ENCODE measurements around the gene NANS. TPM values are rescaled to one million over a fixed set of nuclear protein-coding genes. Genes with fewer than 3 reads are reported as not detected.
"Not testable (repeated sequence)": the region's sequence is repeated elsewhere in the genome, so short reads cannot be mapped to it uniquely, and the experiment has no call there.

NANS gene
- polyA plus RNA-seq, 1 donor (not counting 4 experiments of a cell fraction or from before 2014, with no cell fraction given), result 63.1 TPM

- dilution Hi-C loops (cut with MboI; ENCODE audit: extremely low pct_ligation_motif_present, low sequenced_read_pairs), result no loop called here
- Histone ChIP-seq H3K9me1 (ENCODE audit: control insufficient read depth, extremely low read depth, insufficient read depth, low read length) (no peaks in the 10 kb centered on the region), H3K4me1 (ENCODE audit: control insufficient read depth, extremely low read depth, insufficient read depth, low read length) (no peaks in the 10 kb centered on the region), H3K27ac (ENCODE audit: control insufficient read depth, insufficient read depth, low read length) (no peak overlapping the region), H3K79me2 (ENCODE audit: control insufficient read depth, insufficient read depth, low read length) (peaks cover 11% of the 10 kb centered on the region), H3K4me2 (ENCODE audit: control insufficient read depth, extremely low read depth, insufficient read depth, low read depth, low read length) (no peak overlapping the region), H3K4me3 (ENCODE audit: control insufficient read depth in 2 of 3, extremely low read depth in 1 of 3, insufficient read depth in 2 of 3, low read depth in 1 of 3, low read length in 3 of 3) (no peak overlapping the region), H2AFZ (ENCODE audit: control insufficient read depth, low read length) (no peak overlapping the region), H4K20me1 (ENCODE audit: control insufficient read depth, extremely low read depth, insufficient read depth, low read length) (no peaks in the 10 kb centered on the region), H3K27me3 (ENCODE audit: control insufficient read depth, extremely low read depth, insufficient read depth, low read length) (no peaks in the 10 kb centered on the region), H3K9me3 (ENCODE audit: control insufficient read depth, low read depth, low read length) (no peaks in the 10 kb centered on the region), H3K36me3 (ENCODE audit: control insufficient read depth in 2 of 2, extremely low read depth in 1 of 2, insufficient read depth in 2 of 2, low read length in 2 of 2) (peaks cover 11 to 15% of the 10 kb centered on the region in 2 experiments), H3K9ac (ENCODE audit: control insufficient read depth, extremely low read depth, insufficient read depth, low read length) (no peak overlapping the region)
- no peak for DNase-seq (ENCODE audit: low read depth, low spot score)
- TF ChIP-seq EZH2 (IDR thresholded peaks at IDR 0.05; ENCODE audit: low read length) (no peak), CTCF (optimal IDR thresholded peaks at IDR 0.05 in 1 of 3, IDR thresholded peaks at IDR 0.05 in 1 of 3, conservative IDR thresholded peaks at IDR 0.05 in 1 of 3; ENCODE audit: extremely low read depth in 1 of 3, insufficient read depth in 2 of 3, low read length in 3 of 3) (no peak)
- FAIRE-seq, result no peak
Measured at GRCh38 chr9:98109052-98109451, 52.5 kb downstream of the NANS start.

- Histone ChIP-seq H3K4me1 (ENCODE audit: control insufficient read depth, extremely low read depth, insufficient read depth, low read length) (peaks cover 22% of the 10 kb centered on the region), H3K79me2 (ENCODE audit: control insufficient read depth, insufficient read depth, low read length) (peaks cover 22% of the 10 kb centered on the region)
- H3K9me1 ChIP-seq (ENCODE audit: control insufficient read depth, extremely low read depth, insufficient read depth, low read length); H4K20me1 ChIP-seq (ENCODE audit: control insufficient read depth, extremely low read depth, insufficient read depth, low read length); H3K36me3 ChIP-seq (ENCODE audit: control insufficient read depth in 2 of 2, extremely low read depth in 1 of 2, insufficient read depth in 2 of 2, low read length in 2 of 2); FAIRE-seq; dilution Hi-C loops (cut with MboI; ENCODE audit: extremely low pct_ligation_motif_present, low sequenced_read_pairs); H2AFZ ChIP-seq (ENCODE audit: control insufficient read depth, low read length); H3K27me3 ChIP-seq (ENCODE audit: control insufficient read depth, extremely low read depth, insufficient read depth, low read length); H3K4me3 ChIP-seq (ENCODE audit: control insufficient read depth in 2 of 3, extremely low read depth in 1 of 3, insufficient read depth in 2 of 3, low read depth in 1 of 3, low read length in 3 of 3); H3K9me3 ChIP-seq (ENCODE audit: control insufficient read depth, low read depth, low read length); H3K4me2 ChIP-seq (ENCODE audit: control insufficient read depth, extremely low read depth, insufficient read depth, low read depth, low read length); H3K27ac ChIP-seq (ENCODE audit: control insufficient read depth, insufficient read depth, low read length); DNase-seq (ENCODE audit: low read depth, low spot score); H3K9ac ChIP-seq (ENCODE audit: control insufficient read depth, extremely low read depth, insufficient read depth, low read length): not testable (repeated sequence)
Measured at GRCh38 chr9:98117097-98117496, 60.6 kb downstream of the NANS start.

GRCh38 chr9:98117984-98118639 lies 61.6 kb downstream of the NANS start:
- Histone ChIP-seq H3K4me3 (ENCODE audit: control insufficient read depth in 2 of 3, extremely low read depth in 1 of 3, insufficient read depth in 2 of 3, low read depth in 1 of 3, low read length in 3 of 3) (peak overlapping the region; percentile 66 to 87 (median 72)), H4K20me1 (ENCODE audit: control insufficient read depth, extremely low read depth, insufficient read depth, low read length) (no peaks in the 10 kb centered on the region), H3K4me1 (ENCODE audit: control insufficient read depth, extremely low read depth, insufficient read depth, low read length) (peaks cover 22% of the 10 kb centered on the region), H3K9ac (ENCODE audit: control insufficient read depth, extremely low read depth, insufficient read depth, low read length) (peak overlapping the region; percentile 78), H3K27me3 (ENCODE audit: control insufficient read depth, extremely low read depth, insufficient read depth, low read length) (no peaks in the 10 kb centered on the region), H2AFZ (ENCODE audit: control insufficient read depth, low read length) (peak overlapping the region; percentile 98), H3K4me2 (ENCODE audit: control insufficient read depth, extremely low read depth, insufficient read depth, low read depth, low read length) (peak overlapping the region; percentile 65), H3K36me3 (ENCODE audit: control insufficient read depth in 2 of 2, extremely low read depth in 1 of 2, insufficient read depth in 2 of 2, low read length in 2 of 2) (peaks cover 2 to 14% of the 10 kb centered on the region in 2 experiments), H3K79me2 (ENCODE audit: control insufficient read depth, insufficient read depth, low read length) (peaks cover 22% of the 10 kb centered on the region), H3K9me3 (ENCODE audit: control insufficient read depth, low read depth, low read length) (no peaks in the 10 kb centered on the region), H3K27ac (ENCODE audit: control insufficient read depth, insufficient read depth, low read length) (peak overlapping the region; percentile 61), H3K9me1 (ENCODE audit: control insufficient read depth, extremely low read depth, insufficient read depth, low read length) (no peaks in the 10 kb centered on the region)
- dilution Hi-C loops (cut with MboI; ENCODE audit: extremely low pct_ligation_motif_present, low sequenced_read_pairs), result no loop called here
- FAIRE-seq (no peak), DNase-seq (ENCODE audit: low read depth, low spot score) (no peak)
- TF ChIP-seq EZH2 (IDR thresholded peaks at IDR 0.05; ENCODE audit: low read length), result no peak
- TF ChIP-seq CTCF (optimal IDR thresholded peaks at IDR 0.05 in 1 of 3, IDR thresholded peaks at IDR 0.05 in 1 of 3, conservative IDR thresholded peaks at IDR 0.05 in 1 of 3; ENCODE audit: extremely low read depth in 1 of 3, insufficient read depth in 2 of 3, low read length in 3 of 3), result peak; percentile 24 to 49 (median 47)
